ENCODE data around the gene CPA5. TPM values are rescaled to one million over a fixed set of nuclear protein-coding genes. Genes with fewer than 3 reads are reported as not detected.

Gene CPA5
- total RNA-seq (not detected in 2 replicates), polyA plus RNA-seq (0.98 TPM in 1 of 2 replicates, not detected in the other)

- H3K9me3 ChIP-seq (ENCODE audit: low read depth): no peaks in the 10 kb centered on the region
- no peak within 1 kb of the TSS for H3K4me3 ChIP-seq
- no peaks in the 10 kb centered on the region for H3K36me3 ChIP-seq
- no peaks in the 10 kb centered on the region for H3K27me3 ChIP-seq
- H3K4me1 ChIP-seq (ENCODE audit: low read depth): peaks cover 8% of the 10 kb centered on the region
- TF ChIP-seq CTCF (IDR thresholded peaks at IDR 0.05; ENCODE audit: low read depth, low read length): no peak
- no peak within 1 kb of the TSS for H3K27ac ChIP-seq
- DNase-seq (ENCODE audit: low read depth in 1 of 2, low spot score in 1 of 2): no peak
These were observed at the start of gene CPA5 for GRCh38 chr7:130344271-130344866. Gene CPA5, plus strand, starts transcription at chr7:130344816. Its CDS starts 1,670 bp downstream, at chr7:130346486.

GRCh38 chr7:130296221-130296951 lies 48.2 kb upstream of the CPA5 start:
- TF ChIP-seq CTCF (IDR thresholded peaks at IDR 0.05; ENCODE audit: low read depth, low read length): no peak
- H3K36me3 ChIP-seq: no peaks in the 10 kb centered on the region

GRCh38 chr7:130297628-130298543 lies 46.7 kb upstream of the CPA5 start:
- no peak overlapping the region for H3K27ac ChIP-seq

More at GRCh38 chr7:130296221-130296951, 48.2 kb upstream of the CPA5 start:
- Histone ChIP-seq H3K9me3 (ENCODE audit: low read depth) (no peaks in the 10 kb centered on the region), H3K27me3 (no peaks in the 10 kb centered on the region), H3K4me3 (no peak overlapping the region), H3K27ac (no peak overlapping the region), H3K4me1 (ENCODE audit: low read depth) (no peaks in the 10 kb centered on the region)
- no peak for DNase-seq (ENCODE audit: low read depth in 1 of 2, low spot score in 1 of 2)

GRCh38 chr7:130298544-130299326 lies 45.9 kb upstream of the CPA5 start:
- TF ChIP-seq CTCF (IDR thresholded peaks at IDR 0.05; ENCODE audit: low read depth, low read length): no peak
- no peak overlapping the region for H3K4me3 ChIP-seq
- no peak overlapping the region for H3K27ac ChIP-seq
- no peaks in the 10 kb centered on the region for H3K9me3 ChIP-seq (ENCODE audit: low read depth)
- H3K27me3 ChIP-seq: no peaks in the 10 kb centered on the region
- H3K36me3 ChIP-seq: no peaks in the 10 kb centered on the region
- DNase-seq (ENCODE audit: low read depth in 1 of 2, low spot score in 1 of 2): no peak
- H3K4me1 ChIP-seq (ENCODE audit: low read depth): no peaks in the 10 kb centered on the region

More at GRCh38 chr7:130297628-130298543, 46.7 kb upstream of the CPA5 start:
- Histone ChIP-seq H3K4me3 (no peak overlapping the region), H3K36me3 (no peaks in the 10 kb centered on the region), H3K9me3 (ENCODE audit: low read depth) (no peaks in the 10 kb centered on the region), H3K4me1 (ENCODE audit: low read depth) (no peaks in the 10 kb centered on the region), H3K27me3 (no peaks in the 10 kb centered on the region)
- no peak for TF ChIP-seq CTCF (IDR thresholded peaks at IDR 0.05; ENCODE audit: low read depth, low read length)
- DNase-seq (ENCODE audit: low read depth in 1 of 2, low spot score in 1 of 2): peak in 1 of 2 donors; percentile 17

GRCh38 chr7:130299866-130300265 lies 44.8 kb upstream of the CPA5 start:
- H3K4me1 ChIP-seq (ENCODE audit: low read depth): no peaks in the 10 kb centered on the region
- no peak overlapping the region for H3K27ac ChIP-seq
- DNase-seq (ENCODE audit: low read depth in 1 of 2, low spot score in 1 of 2): no peak
- H3K9me3 ChIP-seq (ENCODE audit: low read depth): no peaks in the 10 kb centered on the region
- no peak for TF ChIP-seq CTCF (IDR thresholded peaks at IDR 0.05; ENCODE audit: low read depth, low read length)
- H3K4me3 ChIP-seq: no peak overlapping the region
- no peaks in the 10 kb centered on the region for H3K36me3 ChIP-seq
- H3K27me3 ChIP-seq: no peaks in the 10 kb centered on the region

Measured in cardiac muscle cell (in vitro differentiated cells and primary cell).